ENCODE results near the gene SDK2.
A peak's percentile ranks its signal among the peaks of the same experiment; 100 is the strongest.

Gene SDK2

DNA sequence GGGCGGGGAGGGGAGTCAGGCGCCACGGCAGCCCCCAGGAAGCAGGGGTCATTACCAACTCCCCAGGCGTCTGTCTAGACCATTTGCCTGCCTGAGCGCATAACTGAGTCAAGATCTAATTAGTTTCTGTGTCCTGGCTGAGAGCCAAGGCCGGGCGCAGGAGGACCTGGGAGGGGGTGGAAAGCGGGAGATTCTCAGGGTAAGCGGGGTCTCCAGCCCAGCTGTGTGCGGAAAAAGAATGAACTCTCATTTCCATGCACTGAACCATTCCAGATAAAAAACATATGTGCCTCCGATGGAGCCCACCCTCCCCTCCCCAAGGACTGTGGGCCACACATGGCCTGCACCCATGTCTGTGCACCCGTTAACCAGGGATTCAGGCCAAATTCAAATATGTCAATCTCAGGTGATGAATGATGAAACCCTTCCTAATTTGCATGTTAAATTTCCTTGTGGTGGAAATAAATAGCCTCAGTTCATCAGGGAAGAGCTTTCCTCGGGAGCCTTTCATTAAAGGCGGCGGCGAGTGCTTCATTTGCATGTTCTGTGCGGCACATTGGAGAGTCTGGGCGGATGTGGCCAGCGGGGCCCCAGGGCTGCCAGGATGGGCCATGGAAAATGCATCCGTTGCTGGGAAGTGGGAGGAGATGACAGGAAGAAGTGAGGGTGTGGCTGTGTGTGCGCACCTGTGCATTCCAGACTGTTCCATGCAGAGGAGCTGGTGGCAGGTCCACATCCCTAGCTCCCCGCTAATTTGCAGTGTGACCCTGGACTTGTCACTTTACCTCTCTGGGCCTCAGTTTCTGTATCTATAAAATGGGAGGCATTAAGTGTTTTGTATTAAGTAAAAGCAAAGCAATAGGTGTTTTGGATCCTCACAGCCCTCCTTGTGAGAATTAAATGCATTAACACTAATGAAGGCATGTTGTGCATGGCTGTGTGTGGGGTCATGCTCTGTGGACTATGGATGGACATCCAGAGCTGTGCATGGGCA is 151.1 kb downstream of the SDK2 start:
- Histone ChIP-seq H3K4me1 (peaks cover 34% of the 10 kb centered on the region), H3K36me3 (no peaks in the 10 kb centered on the region), H3K27me3 (no peaks in the 10 kb centered on the region), H3K9me3 (no peaks in the 10 kb centered on the region), H3K4me3 (ENCODE audit: low read depth, low read length) (peak overlapping the region; percentile 39)
- TF ChIP-seq, protein P1, sequence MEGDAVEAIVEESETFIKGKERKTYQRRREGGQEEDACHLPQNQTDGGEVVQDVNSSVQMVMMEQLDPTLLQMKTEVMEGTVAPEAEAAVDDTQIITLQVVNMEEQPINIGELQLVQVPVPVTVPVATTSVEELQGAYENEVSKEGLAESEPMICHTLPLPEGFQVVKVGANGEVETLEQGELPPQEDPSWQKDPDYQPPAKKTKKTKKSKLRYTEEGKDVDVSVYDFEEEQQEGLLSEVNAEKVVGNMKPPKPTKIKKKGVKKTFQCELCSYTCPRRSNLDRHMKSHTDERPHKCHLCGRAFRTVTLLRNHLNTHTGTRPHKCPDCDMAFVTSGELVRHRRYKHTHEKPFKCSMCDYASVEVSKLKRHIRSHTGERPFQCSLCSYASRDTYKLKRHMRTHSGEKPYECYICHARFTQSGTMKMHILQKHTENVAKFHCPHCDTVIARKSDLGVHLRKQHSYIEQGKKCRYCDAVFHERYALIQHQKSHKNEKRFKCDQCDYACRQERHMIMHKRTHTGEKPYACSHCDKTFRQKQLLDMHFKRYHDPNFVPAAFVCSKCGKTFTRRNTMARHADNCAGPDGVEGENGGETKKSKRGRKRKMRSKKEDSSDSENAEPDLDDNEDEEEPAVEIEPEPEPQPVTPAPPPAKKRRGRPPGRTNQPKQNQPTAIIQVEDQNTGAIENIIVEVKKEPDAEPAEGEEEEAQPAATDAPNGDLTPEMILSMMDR (IDR thresholded peaks at IDR 0.05; ENCODE audit: low read depth, low read length), result no peak
- peak; percentile 89 for DNase-seq

DNA sequence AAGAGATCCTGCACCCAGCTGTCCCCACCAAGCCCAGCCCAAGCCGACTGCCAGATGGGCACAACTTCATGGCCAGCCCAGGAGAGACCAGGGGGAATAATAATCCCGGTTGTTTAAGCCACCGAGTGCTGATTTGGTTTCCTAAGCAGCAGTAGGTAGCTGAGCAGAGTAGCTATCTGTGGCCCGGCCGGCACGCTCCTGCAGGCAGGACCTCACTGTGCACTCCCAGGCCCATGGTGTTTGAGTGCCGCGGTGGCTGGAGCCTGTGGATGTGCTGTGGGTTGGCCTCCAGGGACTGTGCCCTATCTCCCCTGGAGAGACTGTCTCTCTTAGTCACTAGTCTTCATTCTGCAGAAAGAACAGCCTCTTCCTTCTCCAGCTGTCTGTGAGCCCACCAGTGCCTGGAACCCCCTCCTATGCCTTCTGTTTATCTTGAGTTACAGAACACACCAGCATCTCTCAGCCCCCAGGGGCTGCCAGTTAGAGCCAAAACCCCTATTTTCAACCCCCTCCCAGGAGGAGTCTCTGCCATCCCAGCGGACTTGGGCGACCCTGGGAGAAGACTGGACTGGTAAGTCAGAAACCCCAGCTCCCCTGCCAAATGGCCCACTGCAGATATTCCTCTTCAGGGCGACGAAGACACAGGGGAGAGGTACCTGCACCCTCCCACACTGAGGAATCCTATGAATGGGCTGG is 152.0 kb downstream of the SDK2 start:
- peak; percentile 78 for DNase-seq
- peak overlapping the region; percentile 39 for H3K4me3 ChIP-seq (ENCODE audit: low read depth, low read length)
- H3K36me3 ChIP-seq, result no peaks in the 10 kb centered on the region
- TF ChIP-seq, protein P1 (IDR thresholded peaks at IDR 0.05; ENCODE audit: low read depth, low read length), result no peak
- H3K27me3 ChIP-seq, result no peaks in the 10 kb centered on the region
- H3K4me1 ChIP-seq, result peaks cover 34% of the 10 kb centered on the region
- no peaks in the 10 kb centered on the region for H3K9me3 ChIP-seq

DNA sequence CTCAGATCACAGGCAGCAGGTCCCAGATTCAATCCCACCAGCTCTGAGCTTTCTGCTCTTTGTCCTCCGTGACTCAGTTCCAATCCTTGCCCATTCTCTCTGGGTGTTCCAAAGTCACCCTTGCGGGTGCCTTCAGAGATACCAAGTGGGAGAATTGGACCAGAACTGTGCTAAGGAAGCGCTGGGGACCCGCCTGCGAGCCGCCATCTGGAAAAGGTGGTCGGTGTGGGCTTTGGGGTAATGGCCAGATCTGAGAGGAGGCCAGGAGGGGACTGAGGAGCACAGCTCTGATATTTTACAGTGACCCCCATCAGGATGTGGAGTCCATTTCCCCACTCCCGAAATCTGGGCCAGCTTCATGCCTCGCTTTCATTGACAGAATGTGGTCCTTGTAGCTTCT is 152.6 kb downstream of the SDK2 start:
- Histone ChIP-seq H3K4me1 (peaks cover 34% of the 10 kb centered on the region), H3K9me3 (no peaks in the 10 kb centered on the region), H3K27me3 (no peaks in the 10 kb centered on the region), H3K36me3 (no peaks in the 10 kb centered on the region), H3K4me3 (ENCODE audit: low read depth, low read length) (no peak overlapping the region)
- DNase-seq, result no peak
- TF ChIP-seq, protein P1 (IDR thresholded peaks at IDR 0.05; ENCODE audit: low read depth, low read length), result no peak

DNA sequence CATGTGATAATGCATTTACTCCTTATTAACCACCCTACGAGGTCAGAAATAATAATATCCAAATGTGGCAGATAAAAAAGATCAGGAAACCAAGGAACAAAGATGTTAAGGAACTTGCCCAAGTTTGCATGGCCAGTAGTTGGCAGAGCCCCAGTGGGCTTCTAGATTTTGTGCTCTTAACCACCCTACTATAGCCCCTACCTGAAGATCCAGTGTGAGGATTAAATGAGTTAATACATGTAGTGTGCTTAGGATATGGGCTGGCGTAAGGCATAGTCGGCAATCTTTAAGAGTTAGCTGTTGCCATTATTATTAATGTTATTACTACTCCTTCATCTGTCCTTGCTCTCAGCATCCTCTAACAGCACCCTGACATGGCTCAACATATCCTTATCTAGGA is 153.4 kb downstream of the SDK2 start:
- Histone ChIP-seq H3K4me3 (ENCODE audit: low read depth, low read length) (no peak overlapping the region), H3K27me3 (no peaks in the 10 kb centered on the region), H3K4me1 (peaks cover 34% of the 10 kb centered on the region), H3K36me3 (no peaks in the 10 kb centered on the region), H3K9me3 (no peaks in the 10 kb centered on the region)
- DNase-seq, result no peak
- TF ChIP-seq, protein P1 (IDR thresholded peaks at IDR 0.05; ENCODE audit: low read depth, low read length), result no peak

DNA sequence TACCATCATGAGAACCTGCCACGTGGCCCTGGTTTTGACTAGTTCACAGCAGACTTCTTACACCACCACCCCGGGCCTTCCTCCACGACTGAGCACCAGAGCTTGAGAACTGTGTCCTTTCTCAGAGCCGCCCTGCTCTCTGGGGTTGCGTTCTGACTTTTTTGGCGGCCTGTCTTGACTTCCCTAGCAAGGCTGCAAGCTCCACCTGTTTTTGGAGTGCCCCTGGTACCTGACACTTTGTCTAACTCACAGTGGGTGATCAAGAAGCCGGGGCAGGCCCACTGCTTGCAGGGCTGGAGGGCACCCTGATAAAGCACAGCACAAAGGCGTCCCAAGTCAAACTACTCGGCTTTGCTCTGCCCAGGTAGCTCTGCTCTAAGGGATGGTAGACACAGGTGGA is 154.3 kb downstream of the SDK2 start:
- H3K36me3 ChIP-seq, result no peaks in the 10 kb centered on the region
- H3K4me1 ChIP-seq, result peaks cover 34% of the 10 kb centered on the region
- DNase-seq, result no peak
- H3K4me3 ChIP-seq (ENCODE audit: low read depth, low read length), result no peak overlapping the region
- no peaks in the 10 kb centered on the region for H3K27me3 ChIP-seq
- TF ChIP-seq, protein P1 (IDR thresholded peaks at IDR 0.05; ENCODE audit: low read depth, low read length), result no peak
- no peaks in the 10 kb centered on the region for H3K9me3 ChIP-seq
